GM21360 (cell line): ENCODE data around the gene HDAC3.

Experiments
- ATAC-seq: cut with Tn5 transposase; IDR thresholded peaks from one replicate; pipeline ENCODE4 v1.9.1; 2021; ENCODE audit warnings: mild to moderate bottlenecking, moderate library complexity; ENCODE audit not compliant: unreplicated experiment

HDAC3 gene

DNA sequence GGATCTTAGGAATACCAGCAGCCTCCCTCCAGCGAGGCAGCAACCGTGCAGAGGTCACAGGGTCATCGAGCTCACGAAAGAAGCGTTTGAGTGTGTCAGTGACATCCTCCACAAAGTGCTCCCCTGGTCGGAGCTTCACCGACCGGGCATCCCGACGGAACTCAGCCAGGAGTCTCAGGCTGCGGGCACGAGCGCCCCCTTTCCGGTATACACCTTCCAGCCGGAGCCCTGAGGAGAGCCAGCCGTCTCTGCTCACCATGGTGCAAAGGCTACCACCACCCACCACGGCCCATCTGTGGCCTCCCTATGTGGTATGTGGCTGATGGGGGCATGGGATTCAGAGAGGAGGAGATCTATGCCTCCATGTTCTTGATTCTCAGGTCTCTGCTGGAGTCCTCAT, 25.4 kb upstream of the HDAC3 start:
- no peak for ATAC-seq

DNA sequence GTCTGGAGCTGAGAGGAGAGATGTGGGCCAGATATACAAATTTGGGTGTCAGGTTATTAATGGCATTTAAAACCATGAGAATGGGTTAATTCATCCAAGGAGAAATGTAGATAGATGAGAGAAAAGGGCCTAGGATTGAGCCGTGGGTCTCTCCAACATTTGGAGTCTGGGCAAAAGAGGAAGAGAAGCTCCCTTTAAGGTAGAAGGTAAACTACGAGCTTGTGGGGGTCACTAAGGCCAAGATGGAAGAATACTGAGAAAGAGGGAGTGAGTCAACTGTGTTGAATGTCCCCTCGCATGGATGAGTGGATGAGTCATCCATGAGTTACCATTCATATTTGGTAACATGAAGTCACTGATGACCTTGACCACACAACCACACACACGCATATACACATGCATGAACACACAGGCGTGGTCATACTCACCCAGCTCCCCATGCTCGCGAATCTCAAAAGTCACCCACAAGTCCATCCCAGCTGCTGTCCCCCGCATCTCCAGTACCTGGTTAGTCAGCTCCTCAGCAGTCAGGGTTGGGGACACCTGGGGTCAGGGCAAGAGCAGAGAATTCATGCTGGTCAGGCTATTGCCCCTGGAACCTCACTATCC, 21.4 kb upstream of the HDAC3 start:
- ATAC-seq, result no peak

GRCh38 chr5:141657404-141657803, 20.8 kb upstream of the HDAC3 start:
- ATAC-seq, result no peak

DNA sequence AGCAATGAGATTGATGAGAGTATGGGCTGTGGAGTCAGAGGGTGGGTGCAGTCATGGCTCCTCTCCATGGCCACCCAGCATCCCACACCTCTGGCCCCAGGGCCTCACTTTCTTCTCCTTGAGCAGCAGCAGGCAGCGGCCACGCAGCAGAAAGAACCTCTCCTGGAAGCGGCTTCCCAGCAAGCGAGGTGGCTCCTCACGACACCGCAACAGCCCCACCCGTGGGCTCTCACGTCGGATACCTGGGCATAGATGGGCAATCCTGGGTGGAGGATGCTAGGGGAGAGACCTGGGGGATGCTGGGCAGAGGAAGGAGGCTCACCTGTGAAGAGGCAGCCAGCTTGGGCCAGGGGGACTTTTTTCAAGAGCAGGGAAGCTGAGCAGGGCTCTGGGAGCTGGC, 19.7 kb upstream of the HDAC3 start:
- ATAC-seq, result no peak

DNA sequence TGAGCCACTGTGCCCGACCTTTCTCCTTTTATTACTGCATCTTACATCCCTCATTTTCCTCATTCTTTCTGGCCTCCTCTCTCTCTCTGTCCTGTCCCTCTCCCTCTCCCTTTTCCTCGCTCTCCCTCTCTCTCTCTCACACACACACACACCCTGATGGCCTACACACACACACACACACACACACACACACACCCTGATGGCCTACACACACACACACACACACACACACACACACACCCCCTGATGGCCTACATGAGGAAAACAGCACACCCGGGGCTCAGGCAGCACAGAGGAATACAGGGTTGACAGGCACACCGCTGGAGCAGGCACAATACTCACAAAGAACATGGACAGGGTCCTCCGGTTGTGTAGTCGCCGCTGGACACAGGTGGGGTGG, 18.4 kb upstream of the HDAC3 start:
- no peak for ATAC-seq

GRCh38 chr5:141654298-141654697, 17.6 kb upstream of the HDAC3 start:
- no peak for ATAC-seq

DNA sequence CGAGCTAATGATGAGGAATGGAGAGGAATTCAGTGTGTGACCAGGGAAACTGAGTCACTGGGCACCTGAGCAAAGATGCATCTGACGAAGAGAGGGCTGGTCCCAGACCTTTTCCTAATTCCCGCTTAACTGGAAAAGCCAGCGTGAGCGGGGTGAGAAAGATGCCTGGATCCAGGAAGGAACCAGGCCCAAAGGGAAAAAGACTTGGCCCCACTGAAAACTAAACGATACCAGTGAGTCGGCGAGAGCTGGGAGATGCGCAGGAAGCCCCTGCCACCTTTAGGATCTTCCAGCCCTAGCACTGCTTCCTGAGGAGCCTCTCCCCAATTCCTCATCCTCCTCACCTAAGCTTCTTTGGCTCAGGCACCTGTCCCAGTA, 15.1 kb upstream of the HDAC3 start:
- ATAC-seq, result no peak

DNA sequence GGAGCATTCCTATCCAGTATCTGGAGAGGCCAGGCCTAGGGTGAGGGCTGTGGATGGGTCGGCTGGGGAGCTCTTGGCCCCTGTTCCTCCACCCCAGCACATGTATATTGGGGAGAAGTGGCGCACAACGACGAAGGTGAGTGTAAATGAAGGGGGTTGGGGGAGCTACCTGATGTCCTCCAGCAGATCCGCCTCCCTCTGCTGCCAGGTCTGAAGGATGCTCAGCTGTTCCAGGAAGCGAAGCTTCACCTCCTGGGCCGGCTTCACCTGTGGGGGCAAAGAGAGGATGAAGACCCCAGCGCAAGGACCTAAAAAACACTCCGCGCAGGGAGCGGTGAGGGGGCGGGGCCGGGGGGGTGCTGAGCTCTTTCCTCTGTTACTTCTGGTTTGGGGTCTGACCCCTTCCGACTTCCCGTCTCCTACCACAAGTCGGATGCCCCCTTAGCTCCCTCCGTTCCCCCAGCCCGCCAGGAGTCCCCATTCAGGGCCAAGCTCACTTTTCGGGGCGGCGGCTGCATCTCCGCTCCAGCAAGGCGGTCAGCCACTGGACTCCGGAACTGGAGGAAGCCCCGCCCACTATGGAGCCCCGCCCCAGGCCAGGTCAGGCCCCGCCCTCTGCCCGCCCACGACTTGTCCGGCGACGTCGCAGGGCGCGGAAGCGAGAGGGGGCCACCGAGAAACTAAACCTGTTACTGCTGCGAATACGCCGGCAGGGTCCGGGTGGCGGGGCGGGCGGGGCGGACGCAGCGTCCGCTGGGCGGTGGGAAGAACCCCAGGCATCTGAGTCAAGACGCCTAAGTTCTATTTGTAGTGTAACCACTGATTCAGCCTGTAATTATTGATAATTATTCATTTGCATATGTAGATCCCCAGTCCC, 14.4 kb upstream of the HDAC3 start, which contains the start of gene FCHSD1:
Gene FCHSD1, minus strand, starts transcription at position 568 of the 877 bp plus-strand sequence. Its CDS starts 50 bp downstream, at position 518.
- ATAC-seq, result peak; percentile 91

DNA sequence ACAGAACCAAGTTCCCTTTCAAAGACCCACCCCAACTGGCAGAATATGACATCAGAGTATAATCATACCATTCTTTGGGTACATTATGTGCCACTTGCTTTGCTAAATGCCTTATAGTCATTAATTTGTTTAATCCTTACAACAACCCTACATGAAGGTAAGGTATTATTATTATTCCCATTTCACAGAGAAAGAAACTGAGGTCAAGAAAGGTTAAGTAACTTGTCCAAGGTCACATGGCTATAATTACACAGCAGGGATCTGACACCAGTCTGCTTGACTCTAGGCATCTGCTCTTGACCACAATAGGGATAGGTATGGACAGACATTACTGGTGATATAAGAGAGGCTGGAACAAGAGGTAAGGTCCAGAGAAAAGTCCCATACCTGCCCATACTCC, 13.3 kb upstream of the HDAC3 start:
- no peak for ATAC-seq

DNA sequence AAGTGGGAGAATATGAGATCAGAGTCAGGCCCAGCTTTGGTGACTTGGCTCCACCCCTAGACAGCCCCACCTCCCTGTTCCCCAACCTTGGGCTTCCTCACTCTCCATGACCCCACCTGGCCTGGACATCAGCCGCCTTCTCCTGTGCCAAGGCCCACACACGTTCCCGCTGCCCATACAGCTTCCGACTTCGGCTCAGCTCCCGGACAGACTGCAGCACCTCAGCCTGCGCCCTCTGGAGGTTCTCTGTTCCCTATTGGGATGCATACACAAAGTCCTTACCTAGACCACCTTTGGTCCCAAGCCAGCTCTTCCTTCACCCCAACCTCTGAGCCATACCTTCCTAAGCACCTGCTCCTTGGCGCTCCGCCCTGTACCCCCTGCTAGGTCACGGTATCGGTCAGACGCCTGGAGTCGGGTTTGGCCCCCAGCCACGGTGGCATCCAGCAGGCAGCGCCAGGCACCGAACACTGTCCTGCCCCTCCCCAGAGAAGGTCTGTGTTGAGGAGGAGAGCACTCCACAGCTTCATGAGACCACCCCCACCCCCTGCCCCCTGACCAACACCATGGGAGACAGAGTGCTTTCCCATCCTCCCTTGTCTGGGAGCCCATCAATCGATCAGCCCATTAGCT, 12.5 kb upstream of the HDAC3 start:
- no peak for ATAC-seq

- ATAC-seq, result no peak
Measured at GRCh38 chr5:141647851-141648250, 11.2 kb upstream of the HDAC3 start.

DNA sequence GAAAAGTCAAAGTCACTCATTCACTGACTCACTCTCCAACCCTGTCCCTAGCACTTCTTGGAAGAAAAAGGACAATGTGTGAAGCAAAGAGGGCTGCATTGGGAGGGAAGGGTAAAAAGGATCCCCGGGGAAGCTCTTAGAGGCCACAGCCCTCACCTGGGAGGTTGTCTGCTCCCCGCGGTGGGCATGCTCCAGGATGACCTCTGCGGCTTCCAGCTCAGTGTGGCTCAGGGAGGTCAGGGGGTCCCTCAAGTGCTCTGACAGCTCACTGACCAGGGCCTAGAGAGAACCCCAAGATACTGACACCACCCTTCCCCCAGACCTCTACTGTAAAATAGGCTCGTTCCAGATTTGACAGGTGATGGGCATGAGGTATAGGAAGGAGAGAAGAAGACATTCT, 10.6 kb upstream of the HDAC3 start:
- ATAC-seq, result no peak

GRCh38 chr5:141646026-141646425, 9.4 kb upstream of the HDAC3 start:
- ATAC-seq, result no peak

DNA sequence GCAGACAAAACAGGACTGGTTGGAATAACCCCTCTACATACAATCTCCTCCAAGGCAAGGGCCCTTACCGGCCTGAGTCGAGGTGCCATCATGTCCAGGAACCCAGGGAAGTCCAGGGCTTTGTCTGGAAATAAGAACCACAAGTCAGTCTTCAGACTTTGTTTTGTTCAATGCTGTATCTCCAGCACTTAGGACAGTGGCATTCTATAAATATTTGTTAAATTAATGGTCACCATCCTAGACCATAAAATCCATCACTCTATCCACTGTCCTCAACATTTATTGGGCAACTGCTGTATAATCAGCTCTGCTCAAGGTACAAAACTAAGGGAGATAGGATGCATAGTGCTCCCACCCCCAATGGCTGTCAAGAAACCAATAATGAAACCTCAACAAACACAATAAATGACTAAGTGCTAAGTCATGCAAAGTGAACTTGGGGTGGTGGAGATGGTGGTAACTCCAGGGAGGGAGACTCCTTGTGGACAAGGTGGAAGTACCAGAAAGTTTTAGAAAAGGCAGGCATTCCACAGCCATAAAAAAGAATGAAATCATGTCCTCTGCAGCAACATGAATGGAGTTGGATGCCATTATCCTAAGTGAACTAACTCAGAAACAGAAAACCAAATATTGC, 5.1 kb upstream of the HDAC3 start:
- peak; percentile 43 for ATAC-seq

GRCh38 chr5:141640698-141641097, 4.0 kb upstream of the HDAC3 start:
- ATAC-seq, result no peak

GRCh38 chr5:141640051-141640415, 3.4 kb upstream of the HDAC3 start:
- ATAC-seq, result no peak

- ATAC-seq, result no peak
Measured at GRCh38 chr5:141639357-141640050, 2.9 kb upstream of the HDAC3 start.

- no peak for ATAC-seq
Measured at GRCh38 chr5:141638771-141639170, 2.1 kb upstream of the HDAC3 start.

GRCh38 chr5:141637767-141638419, 1.2 kb upstream of the HDAC3 start:
- peak; percentile 24 for ATAC-seq

DNA sequence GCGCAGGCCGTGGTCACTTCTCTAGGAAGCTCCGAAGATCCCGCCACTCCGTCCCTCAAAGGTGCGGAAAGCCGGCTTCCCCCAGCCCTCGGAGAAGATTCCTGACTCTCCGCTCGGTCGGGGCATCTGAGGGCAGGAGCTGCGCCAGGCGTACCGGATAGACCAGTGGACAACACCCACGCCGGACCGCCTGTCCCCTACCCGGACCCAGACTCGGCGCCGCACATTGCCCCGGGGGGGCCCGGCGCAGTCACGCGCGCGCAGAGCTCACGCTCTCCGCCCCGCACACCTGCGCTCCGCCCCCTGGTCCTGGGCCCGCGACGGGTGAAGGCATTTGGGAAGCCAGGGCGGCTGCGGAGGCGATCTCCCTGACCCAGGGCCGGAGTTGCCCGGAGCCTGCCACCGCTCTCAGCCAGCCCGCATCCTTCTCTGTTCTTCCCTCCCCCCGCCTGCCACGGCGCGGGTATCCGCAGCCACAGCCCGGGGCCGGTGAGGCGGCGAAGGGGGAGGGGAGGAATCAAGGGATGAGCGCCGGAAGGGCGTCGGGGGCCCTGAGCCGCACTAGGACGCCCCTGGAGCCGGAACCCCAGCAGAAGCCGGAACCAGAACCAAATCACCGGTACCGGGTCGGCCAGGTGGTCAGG, 596 bp upstream of the HDAC3 start:
- peak; percentile 20 for ATAC-seq
